Activated gamma-delta T cell treated with anti-CD3 and anti-CD28 coated beads, Interleukin-2, amount 50 U/mL, for 16 hours (primary cell): ENCODE measurements around the gene GNAI3.

Experiments
- DNase-seq: peaks from one replicate; pipeline ENCODE4 v3.0.0-alpha.2; 2020; ENCODE audit warnings: low read depth

The GNAI3 gene

GRCh38 chr1:109624201-109625010 is 76.0 kb downstream of the GNAI3 start:
- no peak for DNase-seq

DNA sequence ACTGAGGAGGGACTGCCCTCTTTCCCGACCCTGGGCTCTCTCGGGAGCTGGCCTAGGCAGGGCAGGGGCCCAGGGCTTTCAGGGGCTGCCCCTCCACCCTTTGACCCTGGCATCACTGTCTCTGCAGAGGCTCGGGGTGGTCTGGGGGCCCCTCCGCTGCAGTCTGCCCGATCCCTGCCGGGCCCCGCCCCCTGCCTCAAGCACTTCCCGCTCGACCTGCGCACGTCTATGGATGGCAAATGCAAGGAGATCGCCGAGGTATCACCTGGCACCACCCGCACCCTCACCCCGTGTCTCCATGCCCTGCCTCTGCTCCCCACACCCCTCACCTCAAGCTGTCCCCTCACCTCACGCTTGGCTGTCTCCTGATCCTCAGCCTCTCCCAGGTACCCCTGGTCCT is 76.8 kb downstream of the GNAI3 start:
- DNase-seq: no peak

DNA sequence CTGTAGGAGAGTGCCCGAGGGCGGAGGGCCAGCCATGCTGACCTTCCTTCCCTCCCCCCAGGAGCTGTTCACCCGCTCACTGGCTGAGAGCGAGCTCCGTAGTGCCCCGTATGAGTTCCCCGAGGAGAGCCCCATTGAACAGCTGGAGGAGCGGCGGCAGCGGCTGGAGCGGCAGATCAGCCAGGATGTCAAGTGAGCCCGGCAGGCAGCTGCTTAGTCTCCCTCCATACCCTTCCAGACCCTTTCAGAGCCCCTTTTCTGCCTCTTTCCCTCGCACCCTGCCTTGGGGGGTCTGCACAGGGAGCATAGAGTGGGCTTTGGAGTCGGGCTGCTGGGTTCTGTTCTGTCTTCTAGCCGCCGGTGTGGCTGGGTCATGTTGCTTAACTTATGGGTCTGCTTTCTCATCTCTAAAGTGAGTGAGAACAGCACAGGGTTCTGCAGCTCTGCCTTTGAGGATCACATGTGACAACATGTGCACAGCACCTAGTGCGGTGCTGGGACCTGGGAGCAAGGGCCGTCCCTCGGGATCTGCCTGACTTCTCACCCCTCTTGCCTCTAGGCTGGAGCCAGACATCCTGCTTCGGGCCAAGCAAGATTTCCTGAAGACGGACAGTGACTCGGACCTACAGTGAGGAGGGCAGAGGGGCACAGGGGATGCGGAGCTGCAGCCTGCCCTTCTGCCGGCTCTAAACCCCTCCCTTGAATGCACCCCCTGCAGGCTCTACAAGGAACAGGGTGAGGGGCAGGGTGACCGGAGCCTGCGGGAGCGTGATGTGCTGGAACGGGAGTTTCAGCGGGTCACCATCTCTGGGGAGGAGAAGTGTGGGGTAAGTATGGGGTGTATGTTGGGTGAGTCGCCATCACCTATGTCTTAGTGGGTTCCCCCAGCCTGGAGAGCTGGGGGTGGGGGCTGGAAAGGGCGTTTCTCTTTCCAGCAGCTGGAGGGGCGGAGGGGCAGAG is 77.5 kb downstream of the GNAI3 start:
- DNase-seq: no peak

- no peak for DNase-seq
These were observed 78.4 kb downstream of the GNAI3 start for GRCh38 chr1:109626682-109627408.

- no peak for DNase-seq
These were observed 79.4 kb downstream of the GNAI3 start for GRCh38 chr1:109627692-109628399.

DNA sequence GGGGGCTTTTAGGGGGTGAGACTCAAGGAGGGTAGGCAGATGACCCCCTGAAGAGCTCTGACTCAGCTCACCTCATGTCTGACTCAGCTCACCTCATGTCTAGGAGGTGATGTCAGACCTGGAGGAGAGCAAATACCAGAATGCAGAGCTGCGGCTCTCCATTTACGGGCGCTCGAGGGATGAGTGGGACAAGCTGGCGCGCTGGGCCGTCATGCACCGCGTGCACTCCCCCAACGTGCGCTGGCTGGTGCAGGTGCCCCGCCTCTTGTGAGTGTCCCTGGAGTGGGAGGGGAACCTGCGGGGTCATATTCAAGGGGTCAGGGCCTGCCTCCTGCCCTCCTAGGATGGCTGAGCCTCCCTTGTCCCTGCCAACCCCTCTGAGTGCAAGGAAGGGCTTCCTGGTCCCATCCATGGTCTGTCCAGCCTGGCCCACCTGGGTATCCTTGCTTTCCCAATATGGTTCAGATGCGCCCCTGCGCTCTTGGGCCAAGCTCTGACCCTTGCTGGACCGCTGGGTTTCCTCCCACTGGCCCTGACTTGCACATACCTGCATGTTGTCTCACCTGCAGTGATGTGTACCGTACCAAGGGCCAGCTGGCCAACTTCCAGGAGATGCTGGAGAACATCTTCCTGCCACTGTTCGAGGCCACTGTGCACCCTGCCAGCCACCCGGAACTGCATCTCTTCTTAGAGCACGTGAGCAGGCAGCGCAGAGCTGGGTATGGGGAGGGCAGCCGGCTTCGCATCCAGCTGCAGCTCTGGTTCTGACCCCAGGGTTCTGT is 80.3 kb downstream of the GNAI3 start:
- no peak for DNase-seq

- no peak for DNase-seq
These were observed 81.1 kb downstream of the GNAI3 start for GRCh38 chr1:109629372-109630030.

DNA sequence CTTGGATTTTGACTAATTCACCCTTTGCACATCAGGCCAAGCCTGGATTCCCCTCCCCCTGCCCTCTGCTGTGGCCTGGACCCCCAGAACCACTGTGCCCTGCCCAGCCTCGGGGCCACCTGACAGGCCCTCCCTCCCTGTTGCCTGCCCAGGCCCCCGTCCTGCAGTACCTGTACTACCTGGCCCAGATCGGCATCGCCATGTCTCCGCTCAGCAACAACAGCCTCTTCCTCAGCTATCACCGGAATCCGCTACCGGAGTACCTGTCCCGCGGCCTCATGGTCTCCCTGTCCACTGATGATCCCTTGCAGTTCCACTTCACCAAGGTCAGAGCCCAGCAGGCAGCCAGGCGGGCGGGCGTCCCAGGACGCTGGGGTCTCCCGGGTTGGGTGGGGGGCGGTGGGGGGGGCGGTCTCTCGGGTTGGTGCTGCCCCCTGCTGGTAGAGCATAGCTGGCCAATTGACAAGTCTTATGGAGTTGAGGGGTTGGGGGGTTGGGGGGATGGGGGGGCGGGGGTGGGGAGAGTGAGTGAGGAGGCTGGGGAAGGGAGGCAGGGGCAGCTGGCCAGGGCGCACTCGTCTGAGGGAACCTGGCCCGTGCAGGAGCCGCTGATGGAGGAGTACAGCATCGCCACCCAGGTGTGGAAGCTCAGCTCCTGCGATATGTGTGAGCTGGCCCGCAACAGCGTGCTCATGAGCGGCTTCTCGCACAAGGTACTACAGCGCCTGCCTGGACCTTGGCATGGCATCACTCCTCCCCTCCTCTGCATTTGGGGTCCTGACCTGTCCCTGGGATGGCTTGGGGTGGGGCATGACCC is 81.9 kb downstream of the GNAI3 start:
- no peak for DNase-seq

GRCh38 chr1:109630898-109631512 is 82.6 kb downstream of the GNAI3 start:
- DNase-seq: no peak

- no peak for DNase-seq
These were observed 83.4 kb downstream of the GNAI3 start for GRCh38 chr1:109631513-109632505.

GRCh38 chr1:109632671-109633346 is 84.4 kb downstream of the GNAI3 start:
- DNase-seq: no peak

DNA sequence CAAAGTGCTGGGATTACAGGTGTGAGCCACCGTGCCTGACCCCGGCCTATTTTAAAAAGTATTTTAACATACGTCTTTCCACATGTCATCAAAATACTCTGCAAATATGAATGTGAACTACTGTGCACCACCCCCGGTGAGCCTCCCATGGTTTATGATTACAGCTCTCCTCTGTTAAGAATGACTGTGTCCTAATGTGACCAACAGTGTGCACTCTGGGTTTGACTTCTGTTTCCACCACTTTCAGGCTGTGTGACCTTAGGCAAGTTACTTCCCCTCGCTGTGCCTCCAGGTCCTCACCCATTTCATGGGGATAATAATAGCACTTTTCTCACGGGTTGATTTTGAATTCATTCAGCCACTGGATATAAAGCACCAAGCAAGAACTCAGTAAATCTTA is 85.9 kb downstream of the GNAI3 start:
- DNase-seq: no peak

DNA sequence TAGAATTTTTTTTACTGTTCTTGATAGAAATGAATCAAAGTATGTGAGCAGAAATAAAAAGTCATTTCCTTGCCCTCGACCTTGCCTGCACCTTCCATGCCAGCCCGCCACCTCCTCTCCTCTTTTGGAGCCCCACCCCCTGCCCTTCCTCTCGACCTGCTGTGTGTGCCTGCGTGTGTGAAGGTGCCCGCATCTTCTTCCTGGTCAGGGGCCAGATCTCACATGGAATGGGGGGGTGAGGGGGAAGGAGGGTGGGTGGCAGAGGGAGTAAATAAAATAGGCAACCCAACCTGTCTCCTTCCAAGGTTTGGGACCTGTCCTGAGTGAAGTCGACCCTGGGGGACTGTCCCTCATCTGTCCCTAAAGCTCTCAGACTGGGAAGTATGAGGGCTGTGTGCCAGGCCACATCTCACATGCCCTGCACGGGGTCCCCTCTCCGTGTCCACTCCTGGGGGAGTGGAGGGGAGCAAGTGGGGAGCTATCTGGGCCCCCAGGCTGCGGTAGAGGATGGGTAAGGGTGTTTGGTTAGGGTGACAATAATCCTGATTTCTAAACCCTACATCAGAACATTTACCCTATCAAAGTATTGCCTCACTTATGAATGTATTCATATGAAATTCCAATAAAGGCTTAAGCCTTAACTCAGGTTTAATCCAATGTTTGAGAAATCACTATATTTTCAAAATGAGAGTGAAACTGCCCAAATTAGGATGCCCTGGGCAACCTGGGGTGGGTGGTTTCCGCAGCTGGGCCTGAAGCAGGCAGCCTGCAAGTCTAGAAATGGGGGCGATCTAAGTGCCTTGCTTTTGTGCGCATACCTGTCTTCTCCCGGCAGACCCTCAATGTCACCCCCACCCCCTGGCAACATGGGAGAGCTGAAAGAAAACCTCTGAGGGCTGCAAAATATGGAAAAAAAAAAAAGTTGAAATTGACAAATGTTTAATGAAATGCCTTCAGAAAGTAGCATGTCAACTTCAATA is 86.6 kb downstream of the GNAI3 start:
- DNase-seq: no peak

- DNase-seq: no peak
These were observed 87.4 kb downstream of the GNAI3 start for GRCh38 chr1:109635862-109636200.

GRCh38 chr1:109636201-109636952 is 88.0 kb downstream of the GNAI3 start:
- DNase-seq: no peak
